ENCODE results near the gene ADAP1.

The ADAP1 gene

GRCh38 chr7:958221-959200, 4.0 kb upstream of the ADAP1 start:
- Histone ChIP-seq H3K36me3 (ENCODE audit: control insufficient read depth, insufficient read depth, low read length) (no peaks in the 10 kb centered on the region), H3K9ac (ENCODE audit: low read length) (no peak overlapping the region), H3K27me3 (ENCODE audit: control insufficient read depth, insufficient read depth, low read length) (peaks cover 21% of the 10 kb centered on the region), H3K9me3 (ENCODE audit: control insufficient read depth, low read length) (no peaks in the 10 kb centered on the region), H3K4me1 (ENCODE audit: control insufficient read depth, insufficient read depth, low read length) (peaks cover under 1% of the 10 kb centered on the region), H3K4me3 (ENCODE audit: low read length) (no peak overlapping the region)

GRCh38 chr7:957418-958220, 3.1 kb upstream of the ADAP1 start:
- Histone ChIP-seq H3K9ac (ENCODE audit: low read length) (no peak overlapping the region), H3K4me3 (ENCODE audit: low read length) (no peak overlapping the region), H3K27me3 (ENCODE audit: control insufficient read depth, insufficient read depth, low read length) (peaks cover 18% of the 10 kb centered on the region), H3K36me3 (ENCODE audit: control insufficient read depth, insufficient read depth, low read length) (no peaks in the 10 kb centered on the region), H3K9me3 (ENCODE audit: control insufficient read depth, low read length) (no peaks in the 10 kb centered on the region), H3K4me1 (ENCODE audit: control insufficient read depth, insufficient read depth, low read length) (peaks cover 9% of the 10 kb centered on the region)

- Histone ChIP-seq H3K9me3 (ENCODE audit: control insufficient read depth, low read length) (no peaks in the 10 kb centered on the region), H3K9ac (ENCODE audit: low read length) (no peak overlapping the region), H3K4me1 (ENCODE audit: control insufficient read depth, insufficient read depth, low read length) (peaks cover 18% of the 10 kb centered on the region), H3K27me3 (ENCODE audit: control insufficient read depth, insufficient read depth, low read length) (peaks cover 15% of the 10 kb centered on the region), H3K36me3 (ENCODE audit: control insufficient read depth, insufficient read depth, low read length) (no peaks in the 10 kb centered on the region), H3K4me3 (ENCODE audit: low read length) (no peak overlapping the region)
These were observed 1.6 kb upstream of the ADAP1 start for GRCh38 chr7:956031-956430.

- peak overlapping the region; percentile 38 for H3K4me3 ChIP-seq (ENCODE audit: low read length)
- H3K27me3 ChIP-seq (ENCODE audit: control insufficient read depth, insufficient read depth, low read length) = peaks cover 13% of the 10 kb centered on the region
- no peaks in the 10 kb centered on the region for H3K36me3 ChIP-seq (ENCODE audit: control insufficient read depth, insufficient read depth, low read length)
- peaks cover 32% of the 10 kb centered on the region for H3K4me1 ChIP-seq (ENCODE audit: control insufficient read depth, insufficient read depth, low read length)
- H3K9me3 ChIP-seq (ENCODE audit: control insufficient read depth, low read length) = no peaks in the 10 kb centered on the region
- H3K9ac ChIP-seq (ENCODE audit: low read length) = peak overlapping the region; percentile 66
These were observed 743 bp downstream of the ADAP1 start for GRCh38 chr7:953547-954327.

- Histone ChIP-seq H3K9ac (ENCODE audit: low read length) (peak overlapping the region; percentile 66), H3K27me3 (ENCODE audit: control insufficient read depth, insufficient read depth, low read length) (peaks cover 6% of the 10 kb centered on the region)
These were observed 1.7 kb downstream of the ADAP1 start for GRCh38 chr7:952548-953441.

GRCh38 chr7:951881-952547, 2.5 kb downstream of the ADAP1 start:
- Histone ChIP-seq H3K4me1 (ENCODE audit: control insufficient read depth, insufficient read depth, low read length) (peaks cover 45% of the 10 kb centered on the region), H3K9me3 (ENCODE audit: control insufficient read depth, low read length) (no peaks in the 10 kb centered on the region), H3K4me3 (ENCODE audit: low read length) (no peak overlapping the region), H3K9ac (ENCODE audit: low read length) (no peak overlapping the region), H3K27me3 (ENCODE audit: control insufficient read depth, insufficient read depth, low read length) (peaks cover 6% of the 10 kb centered on the region), H3K36me3 (ENCODE audit: control insufficient read depth, insufficient read depth, low read length) (no peaks in the 10 kb centered on the region)

More at GRCh38 chr7:952548-953441, 1.7 kb downstream of the ADAP1 start:
- Histone ChIP-seq H3K36me3 (ENCODE audit: control insufficient read depth, insufficient read depth, low read length) (no peaks in the 10 kb centered on the region), H3K4me3 (ENCODE audit: low read length) (peak overlapping the region; percentile 38), H3K9me3 (ENCODE audit: control insufficient read depth, low read length) (no peaks in the 10 kb centered on the region), H3K4me1 (ENCODE audit: control insufficient read depth, insufficient read depth, low read length) (peaks cover 39% of the 10 kb centered on the region)

GRCh38 chr7:949021-949934, 5.2 kb downstream of the ADAP1 start:
- Histone ChIP-seq H3K4me1 (ENCODE audit: control insufficient read depth, insufficient read depth, low read length) (peaks cover 69% of the 10 kb centered on the region), H3K27me3 (ENCODE audit: control insufficient read depth, insufficient read depth, low read length) (peaks cover 6% of the 10 kb centered on the region), H3K9me3 (ENCODE audit: control insufficient read depth, low read length) (no peaks in the 10 kb centered on the region), H3K36me3 (ENCODE audit: control insufficient read depth, insufficient read depth, low read length) (no peaks in the 10 kb centered on the region), H3K9ac (ENCODE audit: low read length) (peak overlapping the region; percentile 57), H3K4me3 (ENCODE audit: low read length) (peak overlapping the region; percentile 50)

GRCh38 chr7:947391-948210, 6.9 kb downstream of the ADAP1 start:
- no peak overlapping the region for H3K4me3 ChIP-seq (ENCODE audit: low read length)
- peaks cover 60% of the 10 kb centered on the region for H3K4me1 ChIP-seq (ENCODE audit: control insufficient read depth, insufficient read depth, low read length)
- no peaks in the 10 kb centered on the region for H3K9me3 ChIP-seq (ENCODE audit: control insufficient read depth, low read length)
- H3K27me3 ChIP-seq (ENCODE audit: control insufficient read depth, insufficient read depth, low read length) = no peaks in the 10 kb centered on the region
- H3K36me3 ChIP-seq (ENCODE audit: control insufficient read depth, insufficient read depth, low read length) = no peaks in the 10 kb centered on the region
- H3K9ac ChIP-seq (ENCODE audit: low read length) = no peak overlapping the region

GRCh38 chr7:946256-946996, 8.1 kb downstream of the ADAP1 start:
- Histone ChIP-seq H3K36me3 (ENCODE audit: control insufficient read depth, insufficient read depth, low read length) (no peaks in the 10 kb centered on the region), H3K9ac (ENCODE audit: low read length) (peak overlapping the region; percentile 81), H3K9me3 (ENCODE audit: control insufficient read depth, low read length) (no peaks in the 10 kb centered on the region), H3K27me3 (ENCODE audit: control insufficient read depth, insufficient read depth, low read length) (no peaks in the 10 kb centered on the region), H3K4me1 (ENCODE audit: control insufficient read depth, insufficient read depth, low read length) (peaks cover 51% of the 10 kb centered on the region), H3K4me3 (ENCODE audit: low read length) (no peak overlapping the region)
